ENCODE results near the gene RTN4. TPM values are rescaled to one million over a fixed set of nuclear protein-coding genes. Genes with fewer than 3 reads are reported as not detected.
"Not testable (repeated sequence)": the region's sequence is repeated elsewhere in the genome, so short reads cannot be mapped to it uniquely, and the experiment has no call there.

Gene RTN4
- total RNA-seq, 1 donor from 2014 or later, result 275 TPM

DNA sequence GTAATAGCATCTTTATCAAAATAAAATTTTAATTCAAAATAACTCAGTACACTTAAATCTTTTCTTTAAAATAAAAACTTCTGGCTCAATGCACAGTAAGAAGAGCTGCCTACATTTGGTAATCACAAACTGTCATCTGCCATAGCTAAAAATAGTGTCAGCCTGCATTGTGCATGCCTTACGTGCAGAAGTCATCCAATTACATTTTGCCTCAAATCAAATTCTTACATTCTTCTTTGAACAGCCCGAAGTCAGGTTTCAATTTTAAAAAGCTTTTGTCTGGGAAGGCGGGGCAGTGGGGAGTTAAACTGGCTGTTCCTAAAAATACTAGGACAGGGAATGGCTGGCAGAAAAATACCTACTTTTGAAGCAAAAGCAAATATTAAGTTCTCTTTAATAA lies 51.1 kb downstream of the RTN4 start:
- Histone ChIP-seq H3K27me3 (no peaks in the 10 kb centered on the region), H3K9me3 (no peaks in the 10 kb centered on the region), H3K36me3 (no peaks in the 10 kb centered on the region), H3K4me1 (peaks cover 46% of the 10 kb centered on the region), H3K4me3 (no peak overlapping the region), H3K27ac (no peak overlapping the region)
- intact Hi-C loops (cut with DNase I), result no loop called here
- TF ChIP-seq CTCF (IDR thresholded peaks at IDR 0.05), result no peak
- DNase-seq, result no peak
- no peak for ATAC-seq

- Histone ChIP-seq H3K36me3 (no peaks in the 10 kb centered on the region), H3K4me3 (no peak overlapping the region), H3K27ac (no peak overlapping the region), H3K27me3 (no peaks in the 10 kb centered on the region), H3K9me3 (no peaks in the 10 kb centered on the region), H3K4me1 (peaks cover 55% of the 10 kb centered on the region)
- ATAC-seq, result no peak
- no peak for TF ChIP-seq CTCF (IDR thresholded peaks at IDR 0.05)
- DNase-seq, result no peak
- intact Hi-C loops (cut with DNase I), result no loop called here
Measured at GRCh38 chr2:54997826-54998225, 52.4 kb downstream of the RTN4 start.

- H3K27me3 ChIP-seq, result no peaks in the 10 kb centered on the region
- peaks cover 44% of the 10 kb centered on the region for H3K4me1 ChIP-seq
- DNase-seq (no peak), ATAC-seq (no peak)
- TF ChIP-seq CTCF (IDR thresholded peaks at IDR 0.05), result no peak
- H3K9me3 ChIP-seq, result no peaks in the 10 kb centered on the region
- no peaks in the 10 kb centered on the region for H3K36me3 ChIP-seq
- intact Hi-C loops (cut with DNase I), result no loop called here
- no peak overlapping the region for H3K4me3 ChIP-seq
- no peak overlapping the region for H3K27ac ChIP-seq
Measured at GRCh38 chr2:54995553-54995952, 54.7 kb downstream of the RTN4 start.

DNA sequence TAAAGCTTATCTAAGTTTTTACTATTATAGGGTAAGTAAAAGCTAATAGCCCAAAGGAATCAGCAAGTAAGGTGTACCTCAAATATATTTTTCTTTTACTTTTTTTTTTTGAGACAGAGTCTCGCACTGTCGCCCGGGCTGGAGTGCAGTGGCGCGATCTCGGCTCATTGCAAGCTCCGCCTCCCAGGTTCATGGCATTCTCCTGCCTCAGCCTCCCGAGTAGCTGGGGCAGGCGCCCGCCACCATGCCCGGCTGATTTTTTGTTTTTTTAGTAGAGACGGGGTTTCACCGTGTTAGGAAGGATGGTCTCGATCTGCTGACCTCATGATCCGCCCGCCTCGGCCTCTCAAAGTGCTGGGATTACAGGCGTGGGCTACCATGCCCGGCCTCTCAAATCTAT lies 59.6 kb downstream of the RTN4 start:
- intact Hi-C loops (cut with DNase I); H3K4me1 ChIP-seq; H3K9me3 ChIP-seq; DNase-seq; ATAC-seq; H3K27ac ChIP-seq; H3K4me3 ChIP-seq; H3K27me3 ChIP-seq: not testable (repeated sequence)
- peaks cover 16% of the 10 kb centered on the region for H3K36me3 ChIP-seq

DNA sequence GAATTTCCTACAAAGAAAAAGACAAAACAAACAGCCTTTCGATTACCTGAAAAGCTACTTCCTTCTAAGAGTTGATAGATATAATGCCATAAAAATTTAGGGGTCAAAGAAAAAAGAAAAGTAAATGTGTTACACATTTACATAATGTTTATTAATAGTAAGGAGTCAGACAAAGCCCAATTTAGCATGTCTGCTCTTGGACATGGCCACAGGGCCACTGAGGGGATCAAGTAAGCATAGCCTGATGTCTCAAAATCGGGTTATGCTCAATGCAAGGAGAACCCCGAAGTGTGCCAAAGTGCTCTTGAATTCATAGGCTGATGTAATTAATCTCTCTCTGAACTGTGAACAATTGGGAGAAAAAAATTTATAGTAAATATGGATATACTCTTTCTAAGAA lies 61.6 kb downstream of the RTN4 start:
- ATAC-seq, result no peak
- Histone ChIP-seq H3K27me3 (no peaks in the 10 kb centered on the region), H3K4me3 (no peak overlapping the region), H3K27ac (no peak overlapping the region), H3K4me1 (peaks cover 9% of the 10 kb centered on the region), H3K9me3 (no peaks in the 10 kb centered on the region), H3K36me3 (peaks cover 20% of the 10 kb centered on the region)
- DNase-seq, result no peak
- intact Hi-C loops (cut with DNase I), result no loop called here
- TF ChIP-seq CTCF (IDR thresholded peaks at IDR 0.05), result no peak

DNA sequence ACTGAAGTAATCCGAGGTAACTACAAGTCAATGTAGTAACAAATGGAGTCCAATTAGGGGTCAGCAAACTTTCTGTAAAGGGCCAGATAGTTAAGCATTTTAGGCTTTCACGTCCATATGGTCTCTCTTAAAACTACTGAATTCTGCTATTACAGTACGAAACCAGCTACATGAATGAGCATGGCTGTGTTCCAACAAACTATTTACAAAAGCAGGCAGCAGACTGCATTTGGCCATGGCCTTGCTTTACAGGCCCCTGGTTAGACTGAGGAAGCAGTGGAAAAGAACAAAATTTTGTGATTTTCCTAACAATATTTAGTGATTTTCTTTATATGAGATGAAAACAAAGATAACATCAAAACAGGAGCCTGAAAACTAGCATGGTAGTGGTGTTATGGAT lies 64.0 kb downstream of the RTN4 start:
- Histone ChIP-seq H3K27ac (no peak overlapping the region), H3K4me3 (no peak overlapping the region), H3K36me3 (peaks cover 31% of the 10 kb centered on the region), H3K9me3 (no peaks in the 10 kb centered on the region), H3K4me1 (peaks cover 17% of the 10 kb centered on the region), H3K27me3 (no peaks in the 10 kb centered on the region)
- ATAC-seq, result no peak
- TF ChIP-seq CTCF (IDR thresholded peaks at IDR 0.05), result no peak
- no peak for DNase-seq
- intact Hi-C loops (cut with DNase I), result no loop called here
